Ramos (cell line): Measurements from ENCODE around the gene CDK5.

ENCODE experiments used
- in situ Hi-C: fragments of 300-500 bp; cut with MboI; formaldehyde crosslinking; loops from one replicate; pipeline ENCODE4 v1.14.3; 2022; ENCODE audit warnings: low sequenced_read_pairs; ENCODE audit not compliant: unreplicated experiment

The CDK5 gene

GRCh38 chr7:151057506-151057988 is at the start of gene CDK5:
Gene CDK5 (minus strand): TSS chr7:151057897. CDS start chr7:151057848, 49 bp downstream.
- in situ Hi-C loops, result no loop called here

- in situ Hi-C loops, result loop anchor here (10.0 kb wide), 1 partner anchor 320 kb away; no protein-coding TSS in a partner anchor
Measured at GRCh38 chr7:151104411-151105235, 46.9 kb upstream of the CDK5 start.

GRCh38 chr7:151103973-151104372 is 46.3 kb upstream of the CDK5 start:
- in situ Hi-C loops, result loop anchor here (10.0 kb wide), 1 partner anchor 319 kb away; no protein-coding TSS in a partner anchor

GRCh38 chr7:151102991-151103390 is 45.3 kb upstream of the CDK5 start:
- in situ Hi-C loops, result loop anchor here (10.0 kb wide), 1 partner anchor 318 kb away; no protein-coding TSS in a partner anchor

- in situ Hi-C loops, result loop anchor here (10.0 kb wide), 1 partner anchor 317 kb away; no protein-coding TSS in a partner anchor
Measured at GRCh38 chr7:151101621-151102396, 44.1 kb upstream of the CDK5 start.

GRCh38 chr7:151100921-151101320 is 43.2 kb upstream of the CDK5 start:
- in situ Hi-C loops, result loop anchor here (10.0 kb wide), 1 partner anchor 316 kb away; no protein-coding TSS in a partner anchor

GRCh38 chr7:151099486-151100211 is 42.0 kb upstream of the CDK5 start:
- in situ Hi-C loops, result loop anchor here (10.0 kb wide), 1 partner anchor 315 kb away; no protein-coding TSS in a partner anchor

GRCh38 chr7:151095828-151096475 is 38.3 kb upstream of the CDK5 start:
- in situ Hi-C loops, result no loop called here

- in situ Hi-C loops, result no loop called here
Measured at GRCh38 chr7:151095123-151095797, 37.6 kb upstream of the CDK5 start.

- in situ Hi-C loops, result no loop called here
Measured at GRCh38 chr7:151094675-151095074, 37.0 kb upstream of the CDK5 start.

DNA sequence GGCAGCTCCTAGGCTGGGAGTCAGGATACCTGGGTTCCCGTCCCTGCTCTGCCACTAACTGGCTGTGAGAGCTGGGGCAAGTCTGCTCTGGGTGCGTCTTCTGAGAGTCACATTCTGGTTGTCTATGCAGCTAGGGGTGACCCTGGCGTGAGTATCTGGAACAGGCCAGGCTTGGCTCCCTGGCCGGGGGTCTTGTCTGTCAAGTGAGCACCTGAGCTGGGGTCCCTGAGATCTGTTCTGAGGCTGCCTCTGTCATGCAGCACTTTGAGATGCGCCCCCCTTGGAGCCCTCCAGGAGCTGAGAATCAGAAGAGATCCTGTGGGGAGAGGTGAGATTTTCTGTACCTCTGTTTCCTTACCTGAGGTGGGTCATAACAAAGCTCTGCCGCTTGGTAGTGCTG is 36.1 kb upstream of the CDK5 start:
- in situ Hi-C loops, result no loop called here

DNA sequence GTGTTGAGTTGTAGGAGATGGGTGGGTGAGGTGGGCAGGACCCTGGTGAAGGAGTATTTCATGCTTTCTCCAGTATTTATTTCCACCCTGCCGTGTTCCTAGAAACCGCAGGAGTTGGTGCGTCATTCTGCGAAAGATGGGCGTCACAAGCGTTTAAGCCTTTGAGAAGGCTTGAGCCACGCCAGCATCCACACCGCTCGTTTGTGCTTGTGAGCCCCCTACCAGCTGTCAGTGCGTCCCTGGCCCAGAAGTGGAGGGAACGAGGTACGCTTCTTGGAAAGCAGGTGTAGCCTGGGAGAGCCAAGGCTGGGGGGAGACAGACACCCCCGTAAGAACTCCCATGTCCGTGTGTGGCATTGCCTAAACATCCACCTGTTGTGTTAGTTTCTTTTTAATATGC is 34.3 kb upstream of the CDK5 start:
- in situ Hi-C loops, result no loop called here

DNA sequence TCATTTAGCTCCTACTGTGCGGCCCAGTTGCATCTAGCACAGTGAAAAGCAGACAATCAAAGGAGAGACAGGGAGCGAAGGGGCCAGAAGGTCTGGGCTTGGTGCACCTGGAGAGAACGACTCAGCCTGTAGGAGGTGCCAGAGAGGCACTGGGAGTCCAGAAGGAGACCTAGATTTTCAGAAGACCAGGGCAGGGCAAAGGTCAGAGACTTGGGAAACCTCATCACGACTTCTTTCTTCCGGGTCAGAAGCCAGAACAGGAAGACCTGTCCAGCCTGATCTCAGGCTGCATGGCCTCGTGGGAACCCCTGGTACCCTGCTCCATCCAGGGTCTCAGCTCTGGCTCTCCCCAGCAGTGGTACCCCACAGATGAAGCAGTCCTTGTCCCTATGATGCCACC is 33.7 kb upstream of the CDK5 start:
- in situ Hi-C loops, result no loop called here

DNA sequence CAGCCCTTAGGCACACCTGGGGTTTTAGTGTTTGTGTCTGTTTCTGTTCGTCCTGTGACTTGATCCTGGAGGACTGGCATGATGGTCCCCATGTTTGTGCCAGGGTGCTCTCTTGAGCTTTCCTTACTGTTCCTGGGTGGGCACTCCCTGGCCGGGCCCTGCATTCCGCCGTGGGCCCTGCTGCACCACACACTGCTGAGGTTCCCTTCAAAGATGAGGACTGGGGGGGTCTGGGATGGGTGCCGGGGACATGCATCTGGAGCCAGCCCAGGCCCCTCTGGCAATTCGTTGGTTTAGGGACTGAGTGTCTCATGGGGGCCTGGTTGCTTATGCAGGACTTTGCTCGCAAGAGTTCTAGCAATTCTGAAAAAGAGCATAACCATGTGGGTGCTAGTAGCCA is 33.3 kb upstream of the CDK5 start:
- in situ Hi-C loops, result no loop called here

DNA sequence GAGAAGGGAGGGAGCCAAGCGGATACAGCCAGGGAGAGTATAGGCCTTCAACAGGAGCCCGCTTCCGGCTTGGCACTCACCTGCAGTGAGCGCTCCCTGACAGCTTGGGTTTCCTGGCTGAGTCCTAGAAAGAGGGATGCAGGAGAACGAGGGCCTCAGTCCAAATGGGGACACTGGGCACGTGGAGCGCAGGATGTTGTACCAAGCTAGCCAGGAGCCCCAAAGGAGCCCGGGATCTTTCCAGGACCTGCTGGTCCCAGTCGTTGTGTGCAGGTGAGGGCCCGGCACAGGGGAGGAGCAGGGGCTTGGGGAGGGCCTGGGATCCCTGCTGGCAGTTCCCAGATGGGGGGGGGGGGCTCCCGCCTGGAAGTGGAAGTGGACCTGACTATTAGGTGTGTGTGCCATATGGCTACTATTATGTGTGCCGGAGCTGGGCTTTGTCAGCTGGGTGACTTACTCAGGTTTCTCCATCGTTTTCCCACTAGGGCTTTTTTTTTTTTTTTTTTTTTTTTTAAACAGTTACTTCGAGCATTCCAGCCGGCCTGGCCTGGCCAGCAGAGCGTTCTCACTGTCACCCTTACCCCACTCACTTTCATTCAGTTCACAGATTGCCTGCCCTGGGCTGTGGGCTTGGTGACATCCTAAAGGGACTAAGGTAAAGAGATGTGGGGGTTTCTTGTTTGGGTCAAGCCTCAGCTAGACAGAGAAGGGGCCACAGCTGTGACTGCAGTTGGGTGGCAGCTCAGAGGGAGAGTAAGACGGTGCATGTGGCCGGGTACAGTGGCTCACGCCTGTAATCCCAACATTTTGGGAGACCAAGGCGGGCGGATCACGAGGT is 32.4 kb upstream of the CDK5 start:
- in situ Hi-C loops, result no loop called here

DNA sequence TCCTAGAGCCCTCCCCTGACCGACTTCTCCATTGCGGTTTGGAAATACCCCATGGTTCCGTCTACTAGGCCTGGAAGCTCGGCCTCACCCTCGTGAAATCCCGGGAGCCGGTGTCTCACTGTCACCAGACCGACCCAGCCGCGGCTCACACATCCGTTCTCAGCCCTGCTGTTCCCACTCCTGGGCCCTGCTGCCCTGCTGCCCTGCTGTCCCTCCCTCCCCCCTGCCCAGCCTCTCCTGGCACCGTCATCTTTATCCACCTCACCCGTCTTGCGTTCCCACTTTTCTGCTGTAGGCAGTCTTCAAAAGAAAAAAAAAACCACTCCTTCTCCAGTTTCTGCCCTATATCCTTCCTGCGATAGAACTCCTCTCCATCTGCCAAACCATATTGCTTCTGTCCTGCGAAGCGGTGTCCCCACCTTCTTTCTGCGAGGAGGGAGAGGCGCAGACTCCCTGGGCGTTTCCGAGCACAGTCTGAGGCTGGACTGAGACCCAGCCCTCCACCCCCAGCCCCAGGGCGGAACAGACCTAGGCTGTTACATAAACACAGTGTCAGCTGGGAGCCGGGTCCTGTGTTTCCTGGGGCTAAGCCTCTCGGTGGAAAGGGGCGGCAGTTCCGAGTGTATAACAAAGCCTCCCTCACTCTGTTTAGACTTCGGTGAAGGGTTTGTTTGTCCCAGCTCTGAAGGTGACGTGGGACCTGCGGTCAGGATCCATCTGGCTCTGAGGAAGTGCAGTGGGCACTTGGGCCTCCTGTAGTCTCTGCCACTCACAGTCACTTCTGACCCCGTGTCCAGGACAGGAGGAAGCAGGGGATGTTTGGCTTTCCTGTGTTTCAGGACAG is 31.4 kb upstream of the CDK5 start:
- in situ Hi-C loops, result no loop called here

DNA sequence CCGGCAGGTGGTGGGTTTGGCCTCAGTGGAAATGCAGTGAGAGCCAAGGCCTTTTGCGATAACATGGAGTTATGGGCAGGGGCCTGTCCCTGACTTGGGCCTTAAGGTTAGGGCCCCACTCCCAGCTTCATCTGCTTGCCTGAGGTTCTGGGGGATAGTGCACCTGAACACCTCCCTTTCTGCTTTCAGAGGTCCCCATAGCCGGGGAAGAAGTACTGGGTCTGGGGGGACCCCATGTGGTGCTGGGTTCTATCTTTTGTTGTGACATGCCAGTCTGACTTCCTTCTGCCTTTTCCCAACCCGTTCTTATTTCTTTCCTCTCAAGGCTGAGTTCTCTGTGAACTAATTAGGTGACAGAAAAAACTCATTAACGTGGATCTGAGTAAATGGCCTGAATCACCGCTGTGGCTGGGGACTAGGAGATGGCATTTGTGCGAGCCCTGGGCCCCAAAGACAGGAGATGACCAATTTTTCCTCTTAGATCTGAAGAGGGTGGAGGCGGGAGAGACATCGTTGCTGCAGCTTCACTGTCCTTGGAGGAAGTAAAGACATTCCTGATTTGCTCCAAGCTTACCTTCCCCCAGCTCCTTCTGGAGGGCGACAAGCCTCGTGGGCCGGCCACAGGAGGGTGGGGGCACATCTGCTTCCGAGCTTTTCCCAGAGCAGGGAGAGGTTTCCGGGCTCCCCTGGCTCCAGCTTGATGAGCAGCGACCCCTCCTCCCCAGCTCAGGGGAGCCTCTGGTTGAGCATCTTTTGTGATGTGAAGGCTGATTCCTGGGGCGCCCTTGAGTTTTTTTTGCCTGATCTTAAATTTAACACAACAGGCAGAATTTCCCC is 30.5 kb upstream of the CDK5 start:
- in situ Hi-C loops, result no loop called here
